GM19397 (cell line): Measurements from ENCODE around the gene OR2H1.
"Not testable (repeated sequence)": the region's sequence is repeated elsewhere in the genome, so short reads cannot be mapped to it uniquely, and the experiment has no call there.

Experiments
- ATAC-seq: cut with Tn5 transposase; IDR thresholded peaks from one replicate; pipeline ENCODE4 v1.9.1; 2021; ENCODE audit warnings: mild to moderate bottlenecking, moderate library complexity; ENCODE audit not compliant: unreplicated experiment

Gene OR2H1

DNA sequence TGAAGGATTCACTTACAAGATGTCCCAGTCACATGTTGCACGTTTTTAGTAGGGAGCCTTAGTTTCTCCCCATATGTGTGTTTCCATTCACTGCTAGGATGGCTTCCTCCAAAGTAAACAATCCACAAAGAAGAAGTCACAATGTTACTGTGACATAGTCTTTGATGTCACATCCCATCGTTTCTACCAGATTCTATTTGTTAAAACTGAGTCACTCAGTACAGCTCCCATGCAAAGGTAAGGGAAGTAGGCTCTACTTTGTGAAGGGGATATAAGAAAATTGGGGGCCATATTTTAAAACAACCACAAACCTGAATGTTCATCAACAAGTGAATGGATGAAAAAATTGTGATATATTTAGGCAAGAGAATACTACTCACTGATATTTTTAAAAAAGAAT, at the start of gene OR2H1, which contains the start of gene OR11A1:
Gene OR2H1, plus strand, starts transcription at position 185 of the 400 bp plus-strand sequence. CDS start 4,615 bp downstream, outside the sequence.
Gene OR11A1, minus strand, starts transcription at position 101 of the 400 bp plus-strand sequence. CDS start 29,430 bp downstream, outside the sequence.
- no peak for ATAC-seq

DNA sequence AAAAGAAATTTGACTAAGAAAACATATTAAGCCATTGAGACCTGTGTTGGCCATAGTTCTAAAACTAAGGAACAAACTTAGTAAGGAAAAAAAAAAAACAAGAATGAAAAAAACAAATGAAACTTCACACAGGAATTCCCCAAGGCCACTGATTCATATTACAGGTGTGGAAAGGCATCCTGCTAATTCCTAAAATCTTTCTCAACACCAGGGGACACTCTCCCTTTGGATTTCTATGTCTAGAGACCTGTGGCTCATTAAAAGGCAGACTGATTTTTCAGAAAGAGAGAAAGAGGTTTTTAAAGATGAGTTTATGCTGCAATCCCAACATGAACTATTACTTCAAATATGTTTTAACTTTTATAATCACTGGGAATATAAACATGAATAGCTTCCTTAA, 42.4 kb upstream of the OR2H1 start, which contains the start of gene OR12D1:
Gene OR12D1, plus strand, starts transcription at position 341 of the 400 bp plus-strand sequence.
- ATAC-seq = no peak

GRCh38 chr6:29419516-29419915, 37.4 kb upstream of the OR2H1 start:
- ATAC-seq = no peak

GRCh38 chr6:29424168-29424567, 32.8 kb upstream of the OR2H1 start:
- ATAC-seq = no peak

DNA sequence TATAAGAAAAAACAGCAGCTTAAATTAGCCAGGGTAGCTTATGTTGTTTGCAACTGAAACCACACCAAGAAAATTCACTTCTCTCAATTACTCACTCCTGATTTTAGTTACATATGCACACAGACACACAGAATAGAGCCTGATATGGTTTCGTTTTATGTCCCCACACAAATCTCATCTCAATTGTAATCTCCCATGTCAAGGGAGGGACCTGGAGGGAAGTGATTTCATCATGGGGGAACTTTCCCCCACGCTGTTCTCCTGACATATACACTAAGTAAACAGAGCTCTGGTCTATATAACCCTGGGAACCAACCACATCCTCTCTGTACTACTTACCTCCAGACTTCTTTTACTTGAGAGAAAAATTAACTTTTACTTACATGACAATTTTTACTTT, 32.4 kb upstream of the OR2H1 start:
- ATAC-seq = no peak

- no peak for ATAC-seq
Observed at GRCh38 chr6:29425075-29425474, 31.9 kb upstream of the OR2H1 start.

DNA sequence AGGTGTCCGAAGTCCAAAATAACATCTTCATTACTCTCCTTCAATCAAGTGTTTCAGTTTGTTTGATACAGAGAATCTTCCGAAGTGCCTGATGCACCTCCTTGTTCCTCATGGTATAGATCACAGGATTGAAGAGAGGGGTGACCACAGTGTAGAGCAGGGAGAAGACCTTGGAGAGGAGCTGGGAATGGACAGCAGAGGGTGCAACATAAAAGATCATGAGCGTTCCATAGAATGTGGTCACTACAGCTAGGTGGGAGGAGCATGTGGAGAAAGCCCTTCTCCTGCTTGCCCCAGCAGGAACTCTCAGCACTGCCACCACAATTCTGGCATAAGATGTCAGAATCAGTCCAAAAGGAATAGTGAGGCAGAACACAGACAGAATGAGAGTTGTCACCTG, 30.3 kb upstream of the OR2H1 start:
- no peak for ATAC-seq

DNA sequence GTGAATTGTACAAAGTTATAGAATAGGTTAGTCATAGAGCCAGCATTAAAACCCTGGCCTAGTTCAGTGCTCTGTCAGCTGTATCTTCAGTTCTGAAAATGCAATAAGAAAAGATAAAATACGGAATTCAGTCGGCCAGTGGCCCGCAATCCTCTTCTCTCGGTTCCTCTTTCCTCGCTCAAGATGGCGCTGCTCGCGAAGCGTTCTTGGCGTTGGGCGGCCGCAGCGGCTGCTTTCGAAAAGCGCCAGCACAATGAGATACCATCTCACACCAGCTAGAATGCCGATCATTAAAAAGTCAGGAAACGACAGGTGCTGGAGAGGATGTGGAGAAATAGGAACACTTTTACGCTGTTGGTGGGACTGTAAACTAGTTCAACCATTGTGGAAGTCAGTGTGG, 20.2 kb upstream of the OR2H1 start:
- ATAC-seq = not testable (repeated sequence)

DNA sequence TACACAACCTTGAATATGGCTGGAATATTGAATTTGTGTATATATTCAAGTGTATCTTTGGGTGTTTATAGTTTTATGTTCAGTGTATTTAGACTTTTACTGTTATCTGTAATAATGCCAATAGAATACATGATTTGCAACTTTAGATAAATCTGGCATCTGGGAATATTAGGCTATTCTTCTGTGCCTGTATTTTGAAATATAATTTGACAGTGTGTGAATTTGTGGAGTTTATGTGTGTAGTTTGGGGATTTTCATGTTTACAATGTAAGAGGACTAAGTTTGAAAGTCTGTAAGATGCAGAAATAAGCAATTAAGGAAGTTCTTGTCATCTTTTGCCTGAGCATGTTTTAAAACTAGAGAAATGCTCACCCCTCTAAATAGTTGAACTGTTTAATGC, 17.9 kb upstream of the OR2H1 start, which contains the start of gene OR10C1:
Gene OR10C1, plus strand, starts transcription at position 301 of the 400 bp plus-strand sequence. CDS start 710 bp downstream, outside the sequence.
- no peak for ATAC-seq

- ATAC-seq = no peak
Observed at GRCh38 chr6:29442719-29443118, 14.2 kb upstream of the OR2H1 start.

DNA sequence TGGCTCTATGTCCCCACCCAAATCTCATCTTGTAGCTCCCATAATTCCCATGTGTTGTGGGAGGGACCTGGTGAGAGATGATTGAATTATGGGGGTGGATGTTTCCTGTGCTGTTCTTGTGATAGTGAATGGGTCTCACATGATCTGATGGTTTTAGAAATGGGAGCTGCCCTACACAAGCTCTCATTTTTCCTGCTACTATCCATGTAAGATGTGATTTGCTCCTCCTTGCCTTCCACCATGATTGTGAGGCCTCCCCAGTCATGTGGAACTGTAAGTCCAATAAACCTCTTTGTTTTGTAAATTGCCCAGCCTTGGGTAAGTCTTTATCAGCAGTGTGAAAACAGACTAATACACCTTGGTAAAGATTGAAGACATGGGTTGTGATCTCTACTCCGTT, 12.9 kb upstream of the OR2H1 start:
- ATAC-seq = not testable (repeated sequence)

GRCh38 chr6:29447670-29448069, 9.3 kb upstream of the OR2H1 start:
- ATAC-seq = no peak

GRCh38 chr6:29451471-29452193, 5.3 kb upstream of the OR2H1 start:
- no peak for ATAC-seq

GRCh38 chr6:29461021-29461814, 4.3 kb downstream of the OR2H1 start:
- ATAC-seq = no peak

- ATAC-seq = no peak
Observed at GRCh38 chr6:29462022-29462421, 5.1 kb downstream of the OR2H1 start.

- ATAC-seq = no peak
Observed at GRCh38 chr6:29465279-29465678, 8.3 kb downstream of the OR2H1 start.

GRCh38 chr6:29465801-29466200, 8.8 kb downstream of the OR2H1 start:
- no peak for ATAC-seq

DNA sequence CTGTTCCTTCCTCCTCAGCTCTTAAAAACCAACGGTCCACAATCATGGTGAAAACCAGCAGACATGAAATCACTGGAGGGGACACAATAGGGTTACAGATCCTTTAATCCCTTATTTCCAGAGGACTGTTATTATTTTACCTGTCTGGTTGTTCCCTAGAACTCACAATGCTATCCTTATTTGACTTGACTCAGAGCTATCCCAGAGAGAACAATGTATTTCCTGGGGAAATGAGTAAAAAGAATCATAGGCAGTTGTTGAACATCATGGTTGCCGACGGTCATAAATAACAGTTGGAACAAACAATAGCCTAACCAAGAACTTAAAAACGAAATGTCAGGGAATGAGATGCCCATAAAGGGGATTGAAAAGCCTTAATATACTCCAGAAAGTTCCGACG, 9.3 kb downstream of the OR2H1 start:
- ATAC-seq = no peak

DNA sequence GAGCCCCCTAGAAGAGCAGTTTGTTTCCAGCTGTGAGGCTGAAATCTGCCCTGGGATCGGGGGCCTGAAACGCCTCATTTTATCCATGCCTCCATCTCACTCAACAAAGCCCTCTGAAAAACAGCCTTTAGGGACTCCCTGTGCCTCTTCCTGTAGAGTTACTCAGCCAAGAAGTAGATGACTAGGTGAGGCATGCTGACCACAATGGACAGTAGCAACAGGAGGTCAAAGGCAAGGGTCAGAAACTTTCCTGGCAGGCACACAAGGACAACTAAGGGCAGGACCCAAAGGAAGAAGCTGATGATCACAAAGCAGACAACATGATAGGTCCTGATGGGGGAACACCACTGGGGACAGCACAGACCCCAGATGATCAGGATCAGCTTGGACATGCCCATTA, 18.0 kb downstream of the OR2H1 start:
- ATAC-seq = no peak

GRCh38 chr6:29477923-29478450, 21.0 kb downstream of the OR2H1 start:
- no peak for ATAC-seq

DNA sequence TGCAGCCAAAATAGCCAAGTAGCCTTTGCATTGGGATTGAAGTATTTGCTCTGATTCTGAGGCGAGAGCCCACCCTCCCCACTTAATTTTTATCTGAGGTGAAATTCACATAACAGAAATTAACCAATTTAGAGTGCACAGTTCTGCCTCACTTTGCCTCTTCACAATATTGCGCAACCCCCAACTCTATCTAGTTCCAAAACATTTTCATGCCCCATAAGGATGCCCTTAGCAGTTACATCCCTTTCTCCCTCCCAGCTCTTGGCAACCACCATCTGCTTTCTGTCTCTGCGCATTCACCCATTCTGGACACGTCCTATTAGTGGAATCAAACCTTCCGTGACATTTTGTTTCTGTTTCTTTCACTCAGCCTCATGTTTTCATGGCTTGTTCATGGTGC, 21.8 kb downstream of the OR2H1 start:
- no peak for ATAC-seq

- no peak for ATAC-seq
Observed at GRCh38 chr6:29479560-29479959, 22.6 kb downstream of the OR2H1 start.
